GM10266 (cell line): ENCODE measurements around the gene PTPN4.

Experiments
- DNase-seq: peaks from one replicate; pipeline ENCODE4 v3.0.0; 2012; ENCODE audit errors: extremely low spot score
- CTCF ChIP-seq: IDR thresholded peaks from 2 replicates; pipeline ENCODE4 v1.5.1; 2012; ENCODE audit warnings: mild to moderate bottlenecking, low read depth; ENCODE audit not compliant: control insufficient read depth, insufficient read depth; ENCODE audit errors: missing control alignments

The PTPN4 gene

GRCh38 chr2:119764832-119765231 lies 5.1 kb downstream of the PTPN4 start:
- DNase-seq, result no peak
- no peak for TF ChIP-seq CTCF

- DNase-seq, result no peak
- no peak for TF ChIP-seq CTCF
Measured at GRCh38 chr2:119765433-119766002, 5.8 kb downstream of the PTPN4 start.

GRCh38 chr2:119766944-119767343 lies 7.2 kb downstream of the PTPN4 start:
- DNase-seq, result no peak
- TF ChIP-seq CTCF, result no peak

GRCh38 chr2:119768742-119769141 lies 9.0 kb downstream of the PTPN4 start:
- no peak for TF ChIP-seq CTCF
- no peak for DNase-seq

- no peak for TF ChIP-seq CTCF
- DNase-seq, result no peak
Measured at GRCh38 chr2:119769645-119770044, 9.9 kb downstream of the PTPN4 start.

- DNase-seq, result no peak
Measured at GRCh38 chr2:119771331-119771730, 11.6 kb downstream of the PTPN4 start.

More at GRCh38 chr2:119771331-119771730, 11.6 kb downstream of the PTPN4 start:
- no peak for TF ChIP-seq CTCF
